ENCODE data around the gene PPP1R8.

DNA sequence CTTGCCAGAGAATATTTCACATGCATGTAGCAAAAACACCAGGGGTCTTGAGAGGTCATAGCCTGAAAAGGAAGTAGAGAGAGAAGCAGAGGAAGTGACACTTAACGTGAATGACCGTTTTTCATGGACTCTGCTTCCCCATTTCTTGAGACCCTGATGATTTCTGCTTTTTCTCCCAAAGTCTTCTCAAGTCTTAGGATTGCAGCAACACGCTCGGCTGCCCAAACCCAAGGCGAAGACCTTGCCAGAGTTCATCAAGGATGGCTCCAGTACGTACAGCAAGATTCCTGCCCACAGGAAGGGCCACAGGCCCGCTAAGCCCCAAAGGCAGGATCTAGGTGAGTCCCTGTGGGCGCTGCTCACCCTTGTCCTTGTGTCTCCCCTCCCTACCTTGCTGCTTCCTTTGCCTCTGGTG lies 54.5 kb downstream of the PPP1R8 start:
- no peak for TF ChIP-seq GABPA (tag; conservative IDR thresholded peaks at IDR 0.05; ENCODE audit: low read depth)
- TF ChIP-seq ZNF766 (CRISPR knock-in tag; conservative IDR thresholded peaks at IDR 0.05): no peak
- no peak for TF ChIP-seq ZNF830 (CRISPR knock-in tag; IDR thresholded peaks at IDR 0.05)
- TF ChIP-seq ZFP36 (IDR thresholded peaks at IDR 0.05; ENCODE audit: low read depth, low read length, partially characterized antibody): no peak
- TF ChIP-seq NR2C2 (CRISPR knock-in tag; IDR thresholded peaks at IDR 0.05): no peak
- no peak for TF ChIP-seq NR2C2 (tag; IDR thresholded peaks at IDR 0.05)
- TF ChIP-seq ZNF79 (CRISPR knock-in tag; IDR thresholded peaks at IDR 0.05; ENCODE audit: low read depth): no peak
- TF ChIP-seq, protein P1, sequence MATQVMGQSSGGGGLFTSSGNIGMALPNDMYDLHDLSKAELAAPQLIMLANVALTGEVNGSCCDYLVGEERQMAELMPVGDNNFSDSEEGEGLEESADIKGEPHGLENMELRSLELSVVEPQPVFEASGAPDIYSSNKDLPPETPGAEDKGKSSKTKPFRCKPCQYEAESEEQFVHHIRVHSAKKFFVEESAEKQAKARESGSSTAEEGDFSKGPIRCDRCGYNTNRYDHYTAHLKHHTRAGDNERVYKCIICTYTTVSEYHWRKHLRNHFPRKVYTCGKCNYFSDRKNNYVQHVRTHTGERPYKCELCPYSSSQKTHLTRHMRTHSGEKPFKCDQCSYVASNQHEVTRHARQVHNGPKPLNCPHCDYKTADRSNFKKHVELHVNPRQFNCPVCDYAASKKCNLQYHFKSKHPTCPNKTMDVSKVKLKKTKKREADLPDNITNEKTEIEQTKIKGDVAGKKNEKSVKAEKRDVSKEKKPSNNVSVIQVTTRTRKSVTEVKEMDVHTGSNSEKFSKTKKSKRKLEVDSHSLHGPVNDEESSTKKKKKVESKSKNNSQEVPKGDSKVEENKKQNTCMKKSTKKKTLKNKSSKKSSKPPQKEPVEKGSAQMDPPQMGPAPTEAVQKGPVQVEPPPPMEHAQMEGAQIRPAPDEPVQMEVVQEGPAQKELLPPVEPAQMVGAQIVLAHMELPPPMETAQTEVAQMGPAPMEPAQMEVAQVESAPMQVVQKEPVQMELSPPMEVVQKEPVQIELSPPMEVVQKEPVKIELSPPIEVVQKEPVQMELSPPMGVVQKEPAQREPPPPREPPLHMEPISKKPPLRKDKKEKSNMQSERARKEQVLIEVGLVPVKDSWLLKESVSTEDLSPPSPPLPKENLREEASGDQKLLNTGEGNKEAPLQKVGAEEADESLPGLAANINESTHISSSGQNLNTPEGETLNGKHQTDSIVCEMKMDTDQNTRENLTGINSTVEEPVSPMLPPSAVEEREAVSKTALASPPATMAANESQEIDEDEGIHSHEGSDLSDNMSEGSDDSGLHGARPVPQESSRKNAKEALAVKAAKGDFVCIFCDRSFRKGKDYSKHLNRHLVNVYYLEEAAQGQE (IDR thresholded peaks at IDR 0.05; ENCODE audit: borderline replicate concordance): no peak
- TF ChIP-seq, protein P1 (CRISPR knock-in tag; IDR thresholded peaks at IDR 0.05; ENCODE audit: low read depth): no peak
- TF ChIP-seq CCAR2 (IDR thresholded peaks at IDR 0.05; ENCODE audit: low read depth, low read length): no peak
- TF ChIP-seq, protein P2, sequence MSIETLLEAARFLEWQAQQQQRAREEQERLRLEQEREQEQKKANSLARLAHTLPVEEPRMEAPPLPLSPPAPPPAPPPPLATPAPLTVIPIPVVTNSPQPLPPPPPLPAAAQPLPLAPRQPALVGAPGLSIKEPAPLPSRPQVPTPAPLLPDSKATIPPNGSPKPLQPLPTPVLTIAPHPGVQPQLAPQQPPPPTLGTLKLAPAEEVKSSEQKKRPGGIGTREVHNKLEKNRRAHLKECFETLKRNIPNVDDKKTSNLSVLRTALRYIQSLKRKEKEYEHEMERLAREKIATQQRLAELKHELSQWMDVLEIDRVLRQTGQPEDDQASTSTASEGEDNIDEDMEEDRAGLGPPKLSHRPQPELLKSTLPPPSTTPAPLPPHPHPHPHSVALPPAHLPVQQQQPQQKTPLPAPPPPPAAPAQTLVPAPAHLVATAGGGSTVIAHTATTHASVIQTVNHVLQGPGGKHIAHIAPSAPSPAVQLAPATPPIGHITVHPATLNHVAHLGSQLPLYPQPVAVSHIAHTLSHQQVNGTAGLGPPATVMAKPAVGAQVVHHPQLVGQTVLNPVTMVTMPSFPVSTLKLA (conservative IDR thresholded peaks at IDR 0.05): no peak
- no peak for TF ChIP-seq CEBPB (tag; IDR thresholded peaks at IDR 0.05)
- no peak for TF ChIP-seq SIX5 (IDR thresholded peaks at IDR 0.05; ENCODE audit: borderline replicate concordance in 1 of 2, insufficient read depth in 1 of 2, low read depth in 1 of 2, low read length in 2 of 2)

Data from K562 (cell line).